H1 (cell line): ENCODE data around the gene ABL1. TPM values are rescaled to one million over a fixed set of nuclear protein-coding genes. Genes with fewer than 3 reads are reported as not detected.

ENCODE experiments used
- CTCF ChIA-PET: fragments of 300-600 bp; sonication (Branson Sonifier 250); formaldehyde crosslinking; loops from one replicate; lab custom pipeline; 2021; ENCODE audit not compliant: partially characterized antibody; lab: Charles Lee
- POLR2A ChIA-PET: fragments of 300-600 bp; sonication (Branson Sonifier 250); formaldehyde crosslinking; loops from one replicate; lab custom pipeline; 2021; ENCODE audit warnings: inconsistent platforms; ENCODE audit not compliant: partially characterized antibody; lab: Charles Lee
- DNase-seq, 2 experiments: peaks; one replicate each; pipeline versions ENCODE4 v3.0.0 to v3.0.0-alpha.2; 2010 to 2022; ENCODE audit warnings: low spot score in 2 of 2, low read depth in 1 of 2, mixed read lengths in 1 of 2
- FAIRE-seq: peaks from 2 replicates; lab custom pipeline; 2011; peaks lifted over from hg19 to GRCh38; lab: Jason Lieb, UNC
- H2AFZ ChIP-seq: 2 replicates; pipeline ENCODE4 v1.8.1; 2012; ENCODE audit warnings: low read length, inconsistent platforms
- H2AK5ac ChIP-seq: 2 replicates; pipeline ENCODE4 v1.6.1; 2013; ENCODE audit warnings: low read depth, low read length
- H2BK120ac ChIP-seq: replicated peaks from 2 replicates; pipeline ENCODE3; 2013; ENCODE audit warnings: low read depth, low read length, inconsistent platforms
- H2BK12ac ChIP-seq: 2 replicates; pipeline ENCODE4 v1.6.1; 2013; ENCODE audit warnings: low read depth, low read length
- H2BK15ac ChIP-seq: 2 replicates; pipeline ENCODE4 v1.6.1; 2013; ENCODE audit warnings: low read length
- H2BK20ac ChIP-seq: 2 replicates; pipeline ENCODE4 v1.6.1; 2013; ENCODE audit warnings: low read length
- H2BK5ac ChIP-seq: 2 replicates; pipeline ENCODE4 v1.6.1; 2013; ENCODE audit warnings: low read depth, low read length
- H3K14ac ChIP-seq: 2 replicates; pipeline ENCODE4 v1.6.1; 2013; ENCODE audit warnings: inconsistent platforms; ENCODE audit not compliant: insufficient read length
- H3K18ac ChIP-seq: 2 replicates; pipeline ENCODE4 v1.6.1; 2013; ENCODE audit warnings: low read length; ENCODE audit errors: extremely low read depth
- H3K23ac ChIP-seq: 2 replicates; pipeline ENCODE4 v1.6.1; 2013; ENCODE audit warnings: inconsistent platforms; ENCODE audit not compliant: insufficient read length
- H3K23me2 ChIP-seq: 2 replicates; pipeline ENCODE4 v1.6.1; 2013; ENCODE audit warnings: low read depth, low read length
- H3K27ac ChIP-seq: 2 replicates; pipeline ENCODE4 v1.6.1; 2011; ENCODE audit warnings: low read depth, low read length, inconsistent platforms
- H3K27me3 ChIP-seq, 4 experiments: replicated peaks in 1 of 4; 1 replicate in 1 of 4; 2 replicates in 3 of 4; pipeline versions ENCODE4 v1.6.1 to v1.8.1; 2011 to 2013; ENCODE audit warnings: low read length in 3 of 4, mild to moderate bottlenecking in 3 of 4, inconsistent platforms in 2 of 4, mixed read lengths in 2 of 4, moderate library complexity in 1 of 4; ENCODE audit not compliant: control insufficient read depth in 3 of 4, insufficient read depth in 3 of 4; ENCODE audit errors: extremely low read depth in 1 of 4
- H3K36me3 ChIP-seq, 4 experiments: 2 replicates each; pipeline versions ENCODE4 v1.6.1 to v1.8.1; 2011 to 2013; ENCODE audit warnings: mild to moderate bottlenecking in 4 of 4, low read length in 3 of 4, moderate library complexity in 2 of 4, control low read depth in 1 of 4, inconsistent platforms in 1 of 4; ENCODE audit not compliant: insufficient read depth in 4 of 4, control insufficient read depth in 2 of 4
- H3K4ac ChIP-seq: replicated peaks from 2 replicates; pipeline ENCODE3; 2013; ENCODE audit warnings: low read length, low read depth, mixed read lengths, inconsistent platforms; ENCODE audit not compliant: insufficient read length
- H3K4me1 ChIP-seq, 4 experiments: replicated peaks in 1 of 4; 1 replicate in 1 of 4; 2 replicates in 3 of 4; pipeline versions ENCODE4 v1.6.1 to v1.8.1; 2011 to 2013; ENCODE audit warnings: low read length in 3 of 4, inconsistent platforms in 2 of 4, mixed read lengths in 1 of 4; ENCODE audit not compliant: insufficient read depth in 4 of 4, control insufficient read depth in 3 of 4
- H3K4me2 ChIP-seq, 2 experiments: 2 replicates each; pipeline versions ENCODE4 v1.6.1 to v1.8.1; 2011 to 2013; ENCODE audit warnings: low read depth in 2 of 2, low read length in 2 of 2, control low read depth in 1 of 2, inconsistent platforms in 1 of 2, mild to moderate bottlenecking in 1 of 2; ENCODE audit not compliant: insufficient read depth in 1 of 2
- H3K4me3 ChIP-seq, 4 experiments: fragments of 200-600, 300-600 bp in 1 of 4; sonication (generic), shearing (Covaris generic), sonication (Bioruptor Twin) in 1 of 4; 2 replicates each; pipeline versions ENCODE4 v1.5.1 to v1.8.1; 2011 to 2016; ENCODE audit warnings: low read length in 4 of 4, low read depth in 3 of 4, control low read depth in 2 of 4, inconsistent platforms in 2 of 4, mild to moderate bottlenecking in 2 of 4, mixed read lengths in 1 of 4, moderate library complexity in 1 of 4; ENCODE audit not compliant: insufficient read depth in 2 of 4; ENCODE audit errors: extremely low read depth in 1 of 4
- H3K56ac ChIP-seq: replicated peaks from 2 replicates; pipeline ENCODE3; 2013; ENCODE audit warnings: low read depth, mild to moderate bottlenecking, mixed read lengths, low read length, inconsistent platforms; ENCODE audit not compliant: insufficient read length
- H3K79me1 ChIP-seq: 2 replicates; pipeline ENCODE4 v1.6.1; 2013; ENCODE audit warnings: low read depth, low read length, control low read depth
- H3K79me2 ChIP-seq, 2 experiments: 2 replicates each; pipeline versions ENCODE4 v1.6.1 to v1.8.1; 2012 to 2013; ENCODE audit warnings: low read length in 2 of 2, mild to moderate bottlenecking in 2 of 2, inconsistent platforms in 1 of 2; ENCODE audit not compliant: insufficient read depth in 2 of 2, control insufficient read depth in 1 of 2
- H3K9ac ChIP-seq, 4 experiments: replicated peaks in 1 of 4; 1 replicate in 1 of 4; 2 replicates in 3 of 4; pipeline versions ENCODE4 v1.6.1 to v1.8.1; 2011 to 2013; ENCODE audit warnings: low read depth in 3 of 4, low read length in 3 of 4, control low read depth in 2 of 4, mild to moderate bottlenecking in 2 of 4, moderate library complexity in 2 of 4, inconsistent platforms in 1 of 4; ENCODE audit errors: extremely low read depth in 1 of 4
- H3K9me3 ChIP-seq, 2 experiments: 2 replicates each; pipeline versions ENCODE4 v1.6.1 to v1.8.1; 2012 to 2013; ENCODE audit warnings: mild to moderate bottlenecking in 2 of 2, moderate library complexity in 2 of 2, control low read depth in 1 of 2, inconsistent platforms in 1 of 2, low read depth in 1 of 2, low read length in 1 of 2, mixed read lengths in 1 of 2; ENCODE audit not compliant: insufficient read depth in 2 of 2
- H4K20me1 ChIP-seq, 2 experiments: replicated peaks in 1 of 2; 2 replicates each; pipeline versions ENCODE3 to v1.8.1; 2011 to 2013; ENCODE audit warnings: inconsistent platforms in 2 of 2, low read length in 2 of 2, mild to moderate bottlenecking in 1 of 2; ENCODE audit not compliant: insufficient read depth in 2 of 2, control insufficient read depth in 1 of 2
- H4K5ac ChIP-seq: 2 replicates; pipeline ENCODE4 v1.6.1; 2013; ENCODE audit warnings: low read length, low read depth, mixed read lengths, inconsistent platforms; ENCODE audit not compliant: insufficient read length
- H4K8ac ChIP-seq: 2 replicates; pipeline ENCODE4 v1.8.0; 2013; ENCODE audit warnings: mild to moderate bottlenecking, moderate library complexity, low read length, inconsistent platforms; ENCODE audit not compliant: insufficient read depth; ENCODE audit errors: extremely low read depth
- H4K91ac ChIP-seq: replicated peaks from 2 replicates; pipeline ENCODE3; 2013; ENCODE audit warnings: low read length, mixed read lengths, inconsistent platforms; ENCODE audit not compliant: insufficient read length
- BRCA1 ChIP-seq: IDR thresholded peaks from 2 replicates; pipeline ENCODE4 v1.6.1; 2012; ENCODE audit warnings: low read depth, low read length, improper control_type of control experiment
- CBX5 ChIP-seq: fragments of 300-800, 300-1000 bp; sonication (generic); IDR thresholded peaks from 2 replicates; pipeline ENCODE4 v1.7.1; 2016; ENCODE audit warnings: antibody characterized with exemption, low read length, low read depth
- CHD1 ChIP-seq: IDR thresholded peaks from 2 replicates; pipeline ENCODE4 v1.6.1; 2012; ENCODE audit warnings: low read depth, low read length, improper control_type of control experiment
- CHD2 ChIP-seq: IDR thresholded peaks from 2 replicates; pipeline ENCODE4 v1.6.1; 2012; ENCODE audit warnings: low read length, improper control_type of control experiment
- HDAC2 ChIP-seq, 2 experiments: fragments of 300-600 bp in 1 of 2; sonication (generic) in 1 of 2; IDR thresholded peaks; 2 replicates each; pipeline ENCODE4 v1.6.1; 2011 to 2012; ENCODE audit warnings: low read depth in 2 of 2, low read length in 2 of 2, mild to moderate bottlenecking in 2 of 2, moderate library complexity in 2 of 2, borderline replicate concordance in 1 of 2, inconsistent platforms in 1 of 2
- JUND ChIP-seq: IDR thresholded peaks from 2 replicates; pipeline ENCODE4 v1.6.1; 2011; ENCODE audit warnings: mild to moderate bottlenecking, improper control_type of control experiment, low read length
- PHF8 ChIP-seq: fragments of 200-600 bp; sonication (generic); conservative IDR thresholded peaks from 2 replicates; pipeline ENCODE4 v1.7.1; 2012; ENCODE audit warnings: low read depth, mild to moderate bottlenecking, inconsistent platforms, low read length, moderate library complexity
- POLR2A ChIP-seq, 2 experiments: IDR thresholded peaks; 1 replicate in 1 of 2; 2 replicates in 1 of 2; pipeline ENCODE4 v1.6.1; 2011; ENCODE audit warnings: low read depth in 2 of 2, low read length in 2 of 2, mild to moderate bottlenecking in 2 of 2; ENCODE audit errors: control extremely low read depth in 1 of 2
- WGBS, 2 experiments: shearing (Covaris generic) in 1 of 2; methylation state at CpG; one replicate each; pipeline versions ENCODE4 v1.1.6 to v1.1.7; 2013 to 2015; ENCODE audit warnings: low lambda C conversion rate in 2 of 2, mixed read lengths in 2 of 2, inconsistent platforms in 1 of 2, low coverage in 1 of 2, missing lambda C conversion rate in 1 of 2; ENCODE audit not compliant: insufficient replicate concordance in 2 of 2, insufficient coverage in 1 of 2, insufficient read length in 1 of 2; ENCODE audit errors: extremely low coverage in 1 of 2, missing lambda C conversion rate in 1 of 2; 5-methylcytosine and 5-hydroxymethylcytosine counted together
- polyA plus RNA-seq, 7 experiments: library from polyadenylated mRNA; depleted of rRNA in 3 of 7; stranded (reverse) in 5 of 7; unstranded in 2 of 7; fragments of >200 nt in 5 of 7; fragments of 200-250 nt in 2 of 7; gene quantifications; 1 replicate in 5 of 7; 2 replicates in 1 of 7; 4 replicates in 1 of 7; pipeline versions ENCODE4 v1.2.1 to v1.2.3, GENCODE V29; 2011 to 2013; ENCODE audit warnings: missing spikeins in 2 of 7, mixed read lengths in 2 of 7
- total RNA-seq: library from RNA; stranded (reverse); fragmentation: NEBNext Ultra II Directional; extraction: Animal tissue kit (Norgen Biotek cat#: 25700); gene quantifications from 2 replicates; pipeline ENCODE4 v1.2.1, GENCODE V29; 2021
- TF ChIP-seq, protein P1 (sequence below): IDR thresholded peaks from 2 replicates; pipeline ENCODE4 v1.6.1; 2012; ENCODE audit warnings: low read length, inconsistent platforms
- TF ChIP-seq, protein P2 (sequence below): IDR thresholded peaks from 2 replicates; pipeline ENCODE4 v1.6.1; 2012; ENCODE audit warnings: inconsistent platforms

The ABL1 gene
- total and polyA plus RNA-seq, 2 of the 8 experiments (the other 6 are each of a cell fraction or from before 2014, with no cell fraction given): 35.3 to 104 TPM

DNA sequence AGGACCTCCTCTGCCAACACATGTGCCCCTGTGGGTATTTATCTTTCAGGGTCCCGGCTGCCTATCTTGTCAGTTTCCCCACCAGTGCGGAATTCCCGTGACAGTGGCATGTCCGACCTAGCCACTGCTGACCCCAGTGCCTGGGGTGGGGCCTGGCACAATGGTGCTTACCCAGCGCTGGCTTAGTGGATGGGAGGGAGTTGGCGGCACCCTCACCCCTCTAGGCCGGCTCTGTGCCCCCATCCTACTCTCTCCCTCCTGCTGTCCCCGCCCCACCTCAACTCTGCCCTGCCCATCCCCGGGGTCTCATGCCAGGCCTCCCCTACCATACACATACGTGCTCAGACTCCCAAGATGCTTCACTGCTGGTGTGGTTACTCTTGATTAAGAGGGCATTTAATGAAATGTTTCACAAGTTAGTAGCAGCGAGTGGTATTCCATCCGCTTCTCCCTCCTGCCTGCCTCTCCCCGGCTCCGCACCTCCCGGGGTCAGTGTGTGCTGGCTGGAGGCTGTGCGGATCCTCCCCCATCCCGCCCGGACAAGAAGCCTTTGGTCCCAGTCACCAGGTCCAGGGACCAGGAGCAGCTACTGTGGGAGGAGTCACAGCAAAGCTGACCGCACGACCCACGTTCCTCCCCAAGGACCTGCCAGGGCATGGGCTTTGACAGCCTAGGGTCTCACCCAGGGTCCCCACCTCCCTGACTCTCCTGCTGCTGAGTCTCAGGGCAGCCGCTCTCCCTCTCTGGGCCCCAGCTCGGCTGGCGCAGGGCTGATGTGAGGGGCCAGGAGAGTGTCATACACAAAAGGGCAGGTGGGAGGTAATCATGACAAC is 71.1 kb downstream of the ABL1 start:
- H3K27me3 ChIP-seq: no peaks in the 10 kb centered on the region
- H3K4ac ChIP-seq: no peak overlapping the region
- H4K8ac ChIP-seq: peak overlapping the region; percentile 48
- H3K27ac ChIP-seq: no peak overlapping the region
- H2AK5ac ChIP-seq: no peak overlapping the region
- no peaks in the 10 kb centered on the region for H3K4me1 ChIP-seq
- DNase-seq (no peak), FAIRE-seq (no peak)
- peaks cover 0 to 2% of the 10 kb centered on the region in 2 experiments for H4K20me1 ChIP-seq
- H3K4me3 ChIP-seq: no peak overlapping the region
- CTCF ChIA-PET: interaction anchor here (1.1 to 1.4 kb wide), 5 partner anchors 10 to 92 kb away, joined by 3 to 5 read pairs (median 3); no protein-coding TSS in a partner anchor
- no peak overlapping the region for H3K56ac ChIP-seq
- no peaks in the 10 kb centered on the region for H3K79me2 ChIP-seq
- no peaks in the 10 kb centered on the region for H3K9me3 ChIP-seq
- no peak overlapping the region for H2BK12ac ChIP-seq
- H3K18ac ChIP-seq: no peak overlapping the region; the same call in 1 of the 2 replicates
- H3K23ac ChIP-seq: no peak overlapping the region
- H2BK5ac ChIP-seq: peak overlapping the region; percentile 21; the same call in 1 of the 2 replicates
- no peak overlapping the region for H3K4me2 ChIP-seq
- POLR2A ChIA-PET: interaction anchor here (1.1 kb wide), 1 partner anchor 9 kb away, joined by 6 read pairs; no protein-coding TSS in a partner anchor
- no peaks in the 10 kb centered on the region for H3K23me2 ChIP-seq
- no peak overlapping the region for H2BK120ac ChIP-seq
- no peak overlapping the region for H4K91ac ChIP-seq
- 78% methylated on average over 21 of the region's 24 CpGs; no CpG with 5 or more reads in 1 of the 2 experiments for WGBS, 2 experiments
- H4K5ac ChIP-seq: no peak overlapping the region
- no peak overlapping the region for H2BK15ac ChIP-seq
- H2BK20ac ChIP-seq: no peak overlapping the region
- H2AFZ ChIP-seq: no peak overlapping the region
- no peak overlapping the region for H3K14ac ChIP-seq
- H3K36me3 ChIP-seq: no peaks in the 10 kb centered on the region
- no peak overlapping the region for H3K9ac ChIP-seq
- no peaks in the 10 kb centered on the region for H3K79me1 ChIP-seq
- TF ChIP-seq CHD1: no peak
- TF ChIP-seq, protein P1, sequence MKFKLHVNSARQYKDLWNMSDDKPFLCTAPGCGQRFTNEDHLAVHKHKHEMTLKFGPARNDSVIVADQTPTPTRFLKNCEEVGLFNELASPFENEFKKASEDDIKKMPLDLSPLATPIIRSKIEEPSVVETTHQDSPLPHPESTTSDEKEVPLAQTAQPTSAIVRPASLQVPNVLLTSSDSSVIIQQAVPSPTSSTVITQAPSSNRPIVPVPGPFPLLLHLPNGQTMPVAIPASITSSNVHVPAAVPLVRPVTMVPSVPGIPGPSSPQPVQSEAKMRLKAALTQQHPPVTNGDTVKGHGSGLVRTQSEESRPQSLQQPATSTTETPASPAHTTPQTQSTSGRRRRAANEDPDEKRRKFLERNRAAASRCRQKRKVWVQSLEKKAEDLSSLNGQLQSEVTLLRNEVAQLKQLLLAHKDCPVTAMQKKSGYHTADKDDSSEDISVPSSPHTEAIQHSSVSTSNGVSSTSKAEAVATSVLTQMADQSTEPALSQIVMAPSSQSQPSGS: no peak
- TF ChIP-seq PHF8: no peak
- TF ChIP-seq HDAC2 (IDR thresholded peaks at IDR 0.05; ENCODE audit: borderline replicate concordance in 1 of 2, low read depth in 2 of 2, low read length in 2 of 2): no peak
- TF ChIP-seq POLR2A (IDR thresholded peaks at IDR 0.05; ENCODE audit: control extremely low read depth in 1 of 2, low read depth in 2 of 2, low read length in 2 of 2): no peak
- TF ChIP-seq, protein P2, sequence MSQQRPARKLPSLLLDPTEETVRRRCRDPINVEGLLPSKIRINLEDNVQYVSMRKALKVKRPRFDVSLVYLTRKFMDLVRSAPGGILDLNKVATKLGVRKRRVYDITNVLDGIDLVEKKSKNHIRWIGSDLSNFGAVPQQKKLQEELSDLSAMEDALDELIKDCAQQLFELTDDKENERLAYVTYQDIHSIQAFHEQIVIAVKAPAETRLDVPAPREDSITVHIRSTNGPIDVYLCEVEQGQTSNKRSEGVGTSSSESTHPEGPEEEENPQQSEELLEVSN: no peak
- no peak for TF ChIP-seq CHD2
- TF ChIP-seq JUND: no peak
- no peak for TF ChIP-seq CBX5
- TF ChIP-seq BRCA1: no peak
